ENCODE data around the gene MYO1A. TPM values are rescaled to one million over a fixed set of nuclear protein-coding genes. Genes with fewer than 3 reads are reported as not detected.
"Not testable (repeated sequence)": the region's sequence is repeated elsewhere in the genome, so short reads cannot be mapped to it uniquely, and the experiment has no call there.

MYO1A gene
- total RNA-seq, 3 donors from 2014 or later: 167 to 444 (median 219) TPM

- peak; percentile 89 for TF ChIP-seq CTCF (IDR thresholded peaks at IDR 0.05)
- H3K4me1 ChIP-seq (ENCODE audit: low read depth): no peaks in the 10 kb centered on the region
- ATAC-seq: peak; percentile 89
- intact Hi-C loops (cut with DNase I, micrococcal nuclease): loop anchor here (2.0 kb wide), 2 partner anchors 229 to 231 kb away; no protein-coding TSS in a partner anchor
- H3K36me3 ChIP-seq (ENCODE audit: low read depth): no peaks in the 10 kb centered on the region
- H3K4me3 ChIP-seq: no peak overlapping the region
- peak; percentile 80 to 83 (median 81) for DNase-seq
- no peaks in the 10 kb centered on the region for H3K9me3 ChIP-seq
Measured at GRCh38 chr12:56987551-56988053, 62.3 kb downstream of the MYO1A start.

GRCh38 chr12:56987011-56987410 lies 62.9 kb downstream of the MYO1A start:
- no peak for TF ChIP-seq CTCF (IDR thresholded peaks at IDR 0.05)
- DNase-seq (no peak), ATAC-seq (no peak)
- H3K9me3 ChIP-seq: no peaks in the 10 kb centered on the region
- no peak overlapping the region for H3K4me3 ChIP-seq
- no peaks in the 10 kb centered on the region for H3K4me1 ChIP-seq (ENCODE audit: low read depth)
- intact Hi-C loops (cut with DNase I, micrococcal nuclease): loop anchor here (2.0 kb wide), 2 partner anchors 228 to 230 kb away; no protein-coding TSS in a partner anchor
- no peaks in the 10 kb centered on the region for H3K36me3 ChIP-seq (ENCODE audit: low read depth)

- intact Hi-C loops (cut with DNase I, micrococcal nuclease): loop anchor here (2.0 kb wide), 2 partner anchors 227 to 229 kb away; no protein-coding TSS in a partner anchor
- not testable (repeated sequence) for H3K9me3 ChIP-seq; DNase-seq; H3K4me3 ChIP-seq; H3K36me3 ChIP-seq (ENCODE audit: low read depth); H3K4me1 ChIP-seq (ENCODE audit: low read depth)
- ATAC-seq: peak; percentile 89
Measured at GRCh38 chr12:56985714-56986113, 64.2 kb downstream of the MYO1A start.

GRCh38 chr12:56983386-56983785 lies 66.5 kb downstream of the MYO1A start:
- no peaks in the 10 kb centered on the region for H3K9me3 ChIP-seq
- ATAC-seq (no peak), DNase-seq (no peak)
- H3K36me3 ChIP-seq (ENCODE audit: low read depth): no peaks in the 10 kb centered on the region
- H3K4me3 ChIP-seq: no peak overlapping the region
- TF ChIP-seq CTCF (IDR thresholded peaks at IDR 0.05): no peak
- no peaks in the 10 kb centered on the region for H3K4me1 ChIP-seq (ENCODE audit: low read depth)
- intact Hi-C loops (cut with DNase I, micrococcal nuclease): no loop called here

- H3K36me3 ChIP-seq (ENCODE audit: low read depth); ATAC-seq; H3K4me1 ChIP-seq (ENCODE audit: low read depth); intact Hi-C loops (cut with DNase I, micrococcal nuclease); H3K9me3 ChIP-seq; DNase-seq; H3K4me3 ChIP-seq: not testable (repeated sequence)
Measured at GRCh38 chr12:56982578-56983236, 67.2 kb downstream of the MYO1A start.

GRCh38 chr12:56980941-56981530 lies 68.9 kb downstream of the MYO1A start:
- H3K9me3 ChIP-seq: no peaks in the 10 kb centered on the region
- no peaks in the 10 kb centered on the region for H3K4me1 ChIP-seq (ENCODE audit: low read depth)
- ATAC-seq (no peak), DNase-seq (no peak)
- no peak for TF ChIP-seq CTCF (IDR thresholded peaks at IDR 0.05)
- intact Hi-C loops (cut with DNase I, micrococcal nuclease): no loop called here
- no peak overlapping the region for H3K4me3 ChIP-seq
- no peaks in the 10 kb centered on the region for H3K36me3 ChIP-seq (ENCODE audit: low read depth)
